ENCODE results near the gene ALKBH8.

- TF ChIP-seq EZH2phosphoT487 (IDR thresholded peaks at IDR 0.05; ENCODE audit: low read depth, severe bottlenecking, unreplicated experiment) (no peak), EZH2 (IDR thresholded peaks at IDR 0.05; ENCODE audit: borderline replicate concordance) (no peak), CTCF (IDR thresholded peaks at IDR 0.05; ENCODE audit: poor library complexity) (no peak)
Measured at GRCh38 chr11:107496011-107496410, 69.5 kb downstream of the ALKBH8 start.

Measured in hepatocyte (in vitro differentiated cells).